ENCODE data around the gene STK11.

Gene STK11, protein sequence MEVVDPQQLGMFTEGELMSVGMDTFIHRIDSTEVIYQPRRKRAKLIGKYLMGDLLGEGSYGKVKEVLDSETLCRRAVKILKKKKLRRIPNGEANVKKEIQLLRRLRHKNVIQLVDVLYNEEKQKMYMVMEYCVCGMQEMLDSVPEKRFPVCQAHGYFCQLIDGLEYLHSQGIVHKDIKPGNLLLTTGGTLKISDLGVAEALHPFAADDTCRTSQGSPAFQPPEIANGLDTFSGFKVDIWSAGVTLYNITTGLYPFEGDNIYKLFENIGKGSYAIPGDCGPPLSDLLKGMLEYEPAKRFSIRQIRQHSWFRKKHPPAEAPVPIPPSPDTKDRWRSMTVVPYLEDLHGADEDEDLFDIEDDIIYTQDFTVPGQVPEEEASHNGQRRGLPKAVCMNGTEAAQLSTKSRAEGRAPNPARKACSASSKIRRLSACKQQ

DNA sequence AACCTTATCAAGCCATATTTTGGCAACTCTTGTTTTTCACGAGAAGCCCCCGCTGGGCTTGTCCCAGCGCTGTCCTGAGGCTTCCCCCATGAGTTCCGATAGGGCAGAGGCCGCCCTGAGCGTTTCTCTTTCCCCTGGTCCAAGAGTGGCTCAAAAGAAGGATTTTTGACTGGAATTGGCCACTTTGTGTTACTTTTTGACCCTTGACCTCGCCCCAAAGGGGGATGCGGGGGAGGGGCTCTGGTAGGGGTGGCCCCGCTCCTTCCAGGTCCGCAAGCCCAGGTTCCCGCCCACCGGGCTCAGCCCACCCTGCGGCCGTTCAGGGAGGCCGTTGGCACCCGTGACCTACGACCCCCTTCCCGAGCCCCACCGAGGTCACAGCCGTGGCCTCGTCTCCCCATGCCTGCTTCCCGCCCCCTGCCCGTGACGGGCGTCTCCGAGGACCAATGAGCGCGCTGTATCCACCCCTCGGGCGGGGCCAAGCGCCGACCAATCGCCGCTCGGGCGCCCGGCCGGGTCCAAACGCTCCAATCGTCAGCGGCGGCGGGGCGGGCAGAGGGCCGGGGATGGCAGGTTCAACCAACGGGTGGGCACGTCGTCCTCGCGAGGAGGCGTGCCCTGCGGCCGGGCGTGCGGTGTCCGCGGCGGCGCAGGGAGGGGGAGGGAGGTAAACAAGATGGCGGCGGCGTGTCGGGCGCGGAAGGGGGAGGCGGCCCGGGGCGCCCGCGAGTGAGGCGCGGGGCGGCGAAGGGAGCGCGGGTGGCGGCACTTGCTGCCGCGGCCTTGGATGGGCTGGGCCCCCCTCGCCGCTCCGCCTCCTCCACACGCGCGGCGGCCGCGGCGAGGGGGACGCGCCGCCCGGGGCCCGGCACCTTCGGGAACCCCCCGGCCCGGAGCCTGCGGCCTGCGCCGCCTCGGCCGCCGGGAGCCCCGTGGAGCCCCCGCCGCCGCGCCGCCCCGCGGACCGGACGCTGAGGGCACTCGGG is at the start of gene STK11:
Gene STK11, plus strand, starts transcription at position 665 of the 986 bp plus-strand sequence. CDS start 1,136 bp downstream, outside the sequence.
- DNase-seq (ENCODE audit: low read depth in 3 of 3) = peak; percentile 97 to 100 (median 99)

DNA sequence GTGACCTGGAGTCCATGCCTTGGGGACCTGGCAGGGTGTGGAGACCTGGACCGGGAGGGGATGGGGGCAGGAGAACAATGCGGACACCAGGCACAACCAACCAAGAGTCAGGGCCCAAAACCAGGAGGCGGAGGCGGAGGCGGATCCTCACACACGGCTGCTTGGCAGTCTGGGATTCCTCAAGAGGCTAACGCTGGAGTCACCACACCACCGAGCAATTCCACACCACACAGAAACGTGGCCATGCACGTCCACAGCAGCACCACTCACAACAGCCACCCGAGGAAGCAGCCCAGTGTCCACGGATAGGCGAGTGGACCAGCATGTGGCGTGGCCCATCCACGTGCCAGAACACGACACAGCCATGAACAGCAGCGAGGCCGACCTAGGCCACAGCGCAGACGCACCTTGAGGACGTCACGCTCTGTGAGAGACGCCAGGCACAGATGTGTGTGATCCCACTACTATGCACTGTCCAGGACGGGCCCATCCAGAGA is 49.2 kb upstream of the STK11 start:
- DNase-seq (ENCODE audit: low read depth in 3 of 3) = no peak

- DNase-seq (ENCODE audit: low read depth in 3 of 3) = no peak
Measured at GRCh38 chr19:1156830-1157615, 48.6 kb upstream of the STK11 start.

GRCh38 chr19:1157931-1158884 is 47.4 kb upstream of the STK11 start:
- DNase-seq (ENCODE audit: low read depth in 3 of 3) = no peak

DNA sequence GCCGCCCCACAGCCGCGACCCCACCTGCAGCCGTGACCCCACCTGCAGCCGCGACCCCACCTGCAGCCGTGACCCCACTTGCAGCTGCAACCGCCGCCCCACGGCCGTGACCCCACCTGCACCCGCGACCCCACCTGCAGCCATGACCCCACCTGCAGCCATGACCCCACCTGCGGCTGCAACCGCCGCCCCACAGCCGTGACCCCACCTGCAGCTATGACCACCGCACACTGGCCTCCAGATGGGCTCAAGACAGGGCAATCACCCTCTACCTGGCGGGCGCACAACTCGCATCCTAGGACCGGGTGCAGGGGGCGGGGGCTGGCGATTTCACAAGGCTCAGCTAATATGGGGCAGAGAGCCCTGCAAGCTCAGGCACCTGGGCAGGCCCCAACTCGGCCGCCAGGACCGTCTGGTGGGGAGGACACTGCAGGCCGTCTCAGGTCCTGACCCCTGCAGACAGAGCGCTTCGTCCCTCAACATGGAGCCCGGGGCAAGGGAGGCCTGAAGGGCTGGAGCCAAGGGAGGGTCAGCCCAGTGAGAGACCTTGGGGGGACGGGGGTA is 46.6 kb upstream of the STK11 start:
- no peak for DNase-seq (ENCODE audit: low read depth in 3 of 3)

DNA sequence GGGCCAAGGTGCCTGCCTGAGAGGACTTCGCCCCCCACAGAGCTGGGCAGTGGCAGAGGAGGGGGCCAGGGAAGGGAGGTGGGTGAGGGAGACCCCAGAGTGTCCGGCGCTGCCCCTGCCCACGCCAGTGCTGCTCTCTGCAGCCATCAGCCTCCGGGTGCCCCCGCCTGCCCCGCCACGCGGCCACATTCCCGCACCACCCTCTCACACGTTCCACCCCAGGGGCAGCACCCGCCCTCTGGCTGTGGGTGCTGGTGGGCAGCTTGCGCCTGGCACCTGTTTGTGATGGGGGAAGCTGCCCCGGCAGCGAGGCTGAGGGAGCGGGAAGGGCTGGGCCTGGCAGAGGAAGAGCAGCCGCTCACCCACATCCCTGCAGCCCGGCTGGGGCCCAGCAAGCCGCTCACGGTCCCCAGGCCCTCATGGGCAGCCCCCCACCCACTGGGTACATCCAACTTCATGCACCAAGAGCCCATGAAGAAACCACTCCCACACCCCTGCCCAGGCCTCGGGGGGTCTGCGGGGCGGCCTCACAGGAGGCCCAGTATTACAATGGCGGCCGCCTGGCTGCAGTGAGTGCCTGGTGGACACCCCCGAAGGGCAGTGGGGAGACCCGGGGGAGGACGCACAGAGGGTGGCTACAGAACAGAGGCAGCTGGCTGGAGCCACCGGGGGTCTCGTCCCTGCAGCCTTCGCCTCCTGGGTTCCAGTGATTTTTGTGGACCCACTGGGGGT is 45.5 kb upstream of the STK11 start:
- DNase-seq (ENCODE audit: low read depth in 3 of 3) = no peak

- DNase-seq (ENCODE audit: low read depth in 3 of 3) = no peak
Measured at GRCh38 chr19:1161716-1162115, 43.9 kb upstream of the STK11 start.

DNA sequence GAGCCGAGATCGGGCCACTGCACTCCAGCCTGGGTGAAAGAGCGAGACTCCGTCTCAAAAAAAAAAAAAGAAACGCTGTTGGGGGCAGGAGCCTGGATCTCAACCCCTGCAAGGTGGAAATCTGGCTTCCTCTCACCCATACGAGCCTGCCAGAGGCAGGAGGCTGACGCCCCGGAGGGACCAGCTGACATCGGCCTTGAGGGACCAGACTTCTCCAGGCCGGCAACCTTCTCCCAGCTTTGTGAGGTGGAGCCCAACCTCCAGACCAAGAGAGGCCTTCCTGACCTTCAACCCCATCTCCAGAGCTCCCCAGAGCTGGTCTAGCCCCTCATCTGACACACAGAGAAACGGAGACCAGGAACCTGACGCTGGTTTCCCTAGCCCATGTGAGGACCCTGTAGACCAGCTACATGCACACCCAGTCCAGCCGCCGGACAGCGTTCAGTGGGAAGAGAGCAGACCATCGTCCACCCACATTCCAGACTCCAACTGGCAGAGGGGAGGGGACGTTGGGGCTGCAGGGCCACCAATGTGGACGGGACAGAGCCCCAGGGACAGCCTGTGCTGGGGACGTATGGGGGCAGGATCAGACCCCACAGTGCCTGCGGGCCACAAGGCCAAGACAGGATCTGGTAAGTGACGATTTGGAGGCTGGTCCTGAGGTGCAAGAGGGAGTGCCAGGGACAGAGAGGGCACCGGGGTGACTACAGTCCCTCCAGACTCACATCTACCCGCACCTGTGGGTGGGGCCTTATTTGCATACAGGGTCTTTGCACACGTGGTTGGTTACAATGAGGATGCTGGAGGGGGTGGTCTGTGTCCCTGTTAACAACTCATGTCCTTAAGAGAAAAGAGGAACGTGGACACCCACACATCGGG is 42.9 kb upstream of the STK11 start:
- DNase-seq (ENCODE audit: low read depth in 3 of 3) = no peak

DNA sequence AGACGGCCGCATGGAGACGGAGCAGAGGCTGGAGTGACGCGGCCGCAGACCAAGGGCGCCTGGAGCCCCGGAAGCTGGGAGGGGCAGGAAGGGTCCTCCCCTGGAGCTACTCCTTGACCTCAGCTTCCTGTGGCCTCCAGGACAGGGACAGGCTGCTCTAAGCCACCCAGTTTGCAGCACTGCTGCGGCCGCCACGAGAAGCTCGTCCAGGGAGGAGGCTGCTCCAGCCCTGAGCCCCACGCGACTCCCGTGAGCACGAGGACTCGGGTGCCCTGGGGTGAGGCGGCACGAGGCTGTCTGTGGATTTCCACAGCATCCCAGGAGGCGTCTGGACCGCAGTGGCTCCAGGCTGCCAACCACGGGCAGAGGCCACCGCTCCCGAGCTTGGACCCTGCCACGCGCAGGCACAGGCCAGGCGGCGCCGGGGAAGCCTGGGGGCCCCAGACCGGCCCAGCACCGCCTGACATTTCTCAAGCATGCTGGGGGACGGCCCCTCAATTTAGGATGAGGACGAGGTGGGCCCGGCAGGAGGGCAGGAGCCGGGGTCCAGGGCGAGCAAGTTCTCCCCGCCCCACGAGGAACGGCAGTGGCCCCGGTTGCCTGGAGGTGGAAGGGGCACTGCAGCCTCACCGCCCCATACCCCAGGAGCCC is 42.2 kb upstream of the STK11 start:
- DNase-seq (ENCODE audit: low read depth in 3 of 3) = no peak

DNA sequence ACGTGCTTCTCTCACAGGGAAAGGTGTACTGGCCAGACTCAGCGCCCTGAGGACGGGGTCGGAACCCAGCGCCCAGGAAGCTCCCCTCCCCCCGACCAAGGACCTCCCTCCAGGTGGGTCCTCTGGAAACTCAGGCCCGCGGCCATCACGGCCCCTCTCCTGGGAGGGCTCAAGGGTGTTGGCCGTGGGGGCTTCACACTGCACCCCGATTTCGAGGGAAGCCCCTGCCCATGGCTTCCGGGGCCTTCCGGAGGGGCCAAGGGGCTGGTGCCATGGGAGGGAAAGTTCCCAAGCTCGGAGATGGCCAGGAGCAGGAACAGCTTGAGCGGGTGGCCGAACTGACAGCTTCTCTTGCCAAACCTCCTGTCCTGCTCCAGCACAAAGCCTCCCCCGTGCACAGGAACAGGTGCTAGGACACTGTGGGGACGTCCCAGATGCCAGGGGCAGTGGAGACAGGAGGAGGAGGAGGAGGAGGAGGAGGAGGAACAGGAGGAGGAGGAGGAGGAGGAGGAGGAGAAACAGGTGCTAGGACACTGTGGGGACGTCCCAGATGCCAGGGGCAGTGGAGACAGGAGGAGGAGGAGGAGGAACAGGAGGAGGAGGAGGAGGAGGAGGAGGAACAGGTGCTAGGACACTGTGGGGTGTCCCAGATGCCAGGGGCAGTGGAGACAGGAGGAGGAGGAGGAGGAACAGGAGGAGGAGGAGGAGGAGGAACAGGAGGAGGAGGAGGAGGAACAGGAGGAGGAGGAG is 41.5 kb upstream of the STK11 start:
- no peak for DNase-seq (ENCODE audit: low read depth in 3 of 3)

GRCh38 chr19:1164684-1165531 is 40.7 kb upstream of the STK11 start:
- no peak for DNase-seq (ENCODE audit: low read depth in 3 of 3)

DNA sequence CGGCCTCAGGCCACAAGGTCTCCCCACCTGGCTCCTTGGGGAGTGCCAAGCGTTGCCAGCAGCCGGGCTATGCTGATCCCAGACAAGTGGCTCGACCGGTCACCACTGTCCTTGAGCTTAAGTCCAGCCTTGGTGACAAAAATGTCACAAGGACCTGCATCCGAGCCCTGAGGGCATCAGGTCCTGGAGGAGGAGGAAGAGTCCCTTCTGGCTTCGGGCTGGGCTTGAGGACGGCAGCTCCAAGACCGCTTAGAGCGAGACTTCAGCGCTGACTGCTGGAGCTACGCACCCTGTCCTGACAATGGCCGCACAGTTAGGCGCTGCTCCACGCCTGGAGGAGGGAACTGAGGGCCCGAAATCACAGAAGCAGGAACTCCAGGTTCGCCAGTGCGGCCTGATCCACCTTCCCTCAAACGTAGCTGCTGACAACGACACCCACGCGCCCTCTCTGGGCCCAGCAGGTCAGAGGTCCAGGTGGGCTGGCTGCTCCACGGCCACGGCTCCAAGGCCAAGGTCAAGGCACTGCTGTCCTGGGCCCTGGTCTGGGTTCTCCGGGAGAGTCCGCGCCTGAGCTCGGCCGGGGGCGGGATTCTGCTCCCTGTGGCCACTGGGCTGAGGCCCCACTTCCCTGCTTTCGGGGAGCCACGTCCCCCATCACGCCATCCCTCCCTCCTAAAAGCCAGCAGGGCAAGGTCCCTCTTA is 38.6 kb upstream of the STK11 start:
- DNase-seq (ENCODE audit: low read depth in 3 of 3) = no peak

DNA sequence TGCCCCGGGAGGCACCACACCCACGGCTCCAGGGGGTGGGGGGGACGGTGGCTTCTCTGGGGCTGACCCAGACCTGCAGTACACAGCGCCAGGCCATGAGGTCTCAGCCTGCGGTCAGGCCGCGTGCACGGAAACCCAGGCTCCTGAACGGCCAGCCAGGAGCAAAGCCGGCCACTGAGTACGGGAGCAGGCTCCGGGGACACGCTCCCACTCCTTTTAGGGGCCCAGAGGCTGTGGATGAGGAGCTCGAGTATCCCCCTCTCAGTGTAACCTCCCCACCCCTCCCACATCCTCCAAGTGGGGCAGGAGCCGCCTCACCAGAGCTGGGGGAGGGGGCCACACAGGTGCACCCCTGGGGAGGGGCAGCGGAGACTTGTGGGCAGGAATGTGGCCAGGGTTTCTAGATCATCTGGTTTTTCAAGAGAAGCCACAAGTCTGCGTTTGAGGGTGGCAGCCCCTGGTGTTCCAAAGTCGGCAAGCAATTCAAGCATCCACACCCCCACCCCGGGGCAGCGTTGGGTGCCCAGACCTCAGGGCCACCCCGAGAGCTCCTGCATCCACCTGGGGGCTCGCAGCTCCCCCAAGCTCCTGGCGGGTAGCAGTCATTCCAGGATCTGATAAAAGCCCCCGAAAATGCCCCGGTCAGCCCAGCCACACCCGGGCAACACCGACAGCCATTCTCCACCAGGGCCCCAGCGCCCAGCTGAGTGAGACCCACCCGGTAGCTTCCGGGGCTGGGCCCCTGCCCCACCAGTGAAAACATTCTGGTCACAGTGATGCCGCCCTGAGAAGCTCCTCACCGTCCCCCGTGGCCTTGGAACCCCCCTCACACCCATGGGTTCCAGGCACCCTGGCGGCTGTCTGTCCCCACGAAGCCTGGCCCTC is 37.6 kb upstream of the STK11 start:
- no peak for DNase-seq (ENCODE audit: low read depth in 3 of 3)

GRCh38 chr19:1168572-1169410 is 36.8 kb upstream of the STK11 start:
- no peak for DNase-seq (ENCODE audit: low read depth in 3 of 3)
